Islet of Langerhans (tissue), 1 donor: ENCODE data around the gene VIPAS39.

Experiments
- FAIRE-seq: peaks from one replicate; lab custom pipeline; 2011; peaks lifted over from hg19 to GRCh38; lab: Jason Lieb, UNC

VIPAS39 gene

DNA sequence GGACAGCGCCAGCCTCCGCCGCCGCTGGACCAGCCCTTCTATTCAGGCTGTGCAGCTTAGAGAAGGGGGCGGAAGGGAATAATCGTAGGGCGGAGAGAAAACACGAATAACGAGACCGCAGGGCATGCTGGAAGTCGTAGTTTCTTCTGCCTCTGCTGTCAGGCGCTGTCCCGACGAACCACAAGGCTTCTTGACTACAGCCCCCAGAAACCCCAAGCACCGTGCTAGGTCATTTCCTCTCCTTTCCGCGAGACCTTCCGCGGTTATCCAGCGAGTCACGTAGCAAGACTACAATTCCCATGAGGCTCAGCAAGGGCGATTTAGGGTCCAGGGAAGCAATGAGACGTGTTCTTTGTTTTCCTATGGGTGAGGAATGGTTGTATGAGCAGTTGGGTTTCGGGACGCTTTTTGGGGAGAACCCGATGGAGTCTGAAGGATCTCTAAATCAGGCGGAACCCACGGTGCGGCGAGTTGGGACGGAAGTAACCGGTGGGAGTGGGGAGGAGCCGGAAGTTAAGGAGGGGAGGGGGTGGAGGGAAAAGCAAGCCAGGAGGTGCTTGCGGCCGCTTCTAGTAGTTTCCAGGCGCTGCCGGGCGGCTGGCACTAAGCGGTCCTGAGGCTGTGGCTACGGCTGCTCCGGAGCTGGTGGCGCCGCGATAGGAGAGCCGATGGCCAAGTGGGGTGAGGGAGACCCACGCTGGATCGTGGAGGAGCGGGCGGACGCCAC, at the start of gene VIPAS39, which contains the start of gene AHSA1:
TSS of gene VIPAS39 (minus strand) at position 80 of the 727 bp plus-strand sequence. CDS start 3,499 bp downstream, outside the sequence.
TSS of gene AHSA1 (plus strand) at position 572 of the 727 bp plus-strand sequence. CDS start at position 669, 97 bp downstream.
- peak; percentile 90 for FAIRE-seq

DNA sequence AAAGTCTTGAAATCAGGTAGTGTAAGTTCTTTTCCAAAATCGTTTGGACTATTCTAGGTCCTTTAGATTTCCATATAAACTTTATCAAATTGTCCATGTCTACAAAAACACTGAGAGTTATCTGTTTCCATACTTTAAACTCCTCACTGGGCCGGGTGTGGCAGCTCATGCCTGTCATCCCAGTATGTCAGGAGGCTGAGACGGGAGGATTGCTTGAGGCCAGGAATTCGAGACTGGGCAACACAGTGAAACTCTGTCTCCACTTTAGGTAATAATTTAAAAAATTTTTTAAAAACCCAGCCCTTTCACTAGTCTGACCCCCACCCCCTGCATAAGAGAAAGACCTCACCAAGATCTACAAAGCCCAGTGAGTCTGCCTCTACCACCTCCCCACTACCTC, 47.6 kb upstream of the VIPAS39 start:
- no peak for FAIRE-seq

DNA sequence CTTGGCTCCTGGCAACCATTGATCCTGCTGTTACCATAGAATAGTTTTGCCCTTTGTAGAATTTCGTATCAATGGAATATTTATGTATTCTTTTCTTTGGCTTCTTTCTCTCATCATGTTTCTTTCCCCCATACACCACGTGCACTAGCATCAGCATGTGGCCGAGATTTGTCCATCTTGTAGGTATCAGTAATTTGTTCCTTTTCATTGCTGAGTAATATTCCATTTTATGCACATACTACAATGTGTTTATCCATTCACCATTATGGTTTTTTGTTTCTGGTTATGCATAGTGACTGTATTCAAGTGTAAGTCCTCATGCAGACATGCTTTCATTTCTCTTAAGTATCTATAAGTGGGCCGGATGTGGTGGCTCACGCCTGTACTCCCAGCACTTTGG, 45.7 kb upstream of the VIPAS39 start:
- FAIRE-seq, result no peak

DNA sequence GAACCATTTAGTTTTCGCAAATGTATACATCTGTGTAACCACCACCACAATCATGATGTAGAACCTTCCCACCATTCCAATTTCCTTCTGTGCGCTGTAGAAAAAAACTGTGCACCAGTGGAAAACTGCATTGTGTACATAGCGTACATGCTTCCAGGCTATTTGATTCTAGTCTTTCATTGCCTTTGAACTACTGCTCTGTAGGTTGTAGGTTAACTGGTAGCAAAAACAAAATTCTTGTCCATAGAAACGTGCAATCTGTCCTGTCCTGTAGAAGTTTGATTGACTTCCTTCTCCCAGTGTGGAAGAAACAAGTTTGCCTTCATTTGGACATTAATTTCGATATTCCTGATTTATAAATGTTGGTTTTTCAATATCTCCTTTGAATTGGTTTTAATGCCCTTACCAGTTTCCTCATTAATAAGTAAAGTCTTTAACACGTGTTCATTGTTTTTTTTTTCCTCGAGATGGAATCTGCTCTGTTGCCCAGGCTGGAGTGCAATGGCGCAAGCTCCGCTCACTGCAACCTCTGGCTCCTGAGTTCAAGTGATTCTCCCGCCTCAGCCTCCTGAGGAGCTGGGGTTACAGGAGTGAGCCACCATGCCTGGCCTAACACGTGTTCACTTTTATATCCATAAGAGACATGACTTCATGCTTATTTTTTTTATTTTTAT, 44.8 kb upstream of the VIPAS39 start:
- no peak for FAIRE-seq

DNA sequence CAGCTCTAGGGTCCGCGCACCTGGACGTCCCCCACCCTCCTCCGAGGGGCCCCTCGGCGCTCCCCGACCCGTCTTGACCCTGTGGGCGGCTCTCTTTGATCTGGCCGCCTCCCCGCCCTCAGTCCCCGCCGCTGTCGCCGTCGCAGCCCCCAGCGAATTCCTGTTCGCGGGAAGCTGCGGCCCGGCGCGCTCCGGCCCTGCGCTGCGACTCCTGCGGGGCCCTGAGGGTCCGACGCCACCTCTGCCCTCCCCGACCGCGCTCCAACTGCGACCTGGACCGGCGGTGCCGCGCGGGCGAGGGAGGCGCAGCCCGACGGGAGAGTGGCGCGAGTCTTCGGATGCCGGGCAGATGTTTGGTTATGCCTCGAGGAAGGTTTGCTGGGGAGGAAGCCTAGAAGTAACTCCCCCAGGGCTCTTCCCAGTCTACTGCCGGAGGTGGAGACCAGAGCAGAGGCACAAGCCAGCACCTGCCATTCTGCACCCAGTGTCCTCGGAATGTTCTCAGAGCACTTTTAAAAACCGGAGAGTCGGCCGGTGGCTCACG, 41.7 kb upstream of the VIPAS39 start:
- FAIRE-seq, result no peak

DNA sequence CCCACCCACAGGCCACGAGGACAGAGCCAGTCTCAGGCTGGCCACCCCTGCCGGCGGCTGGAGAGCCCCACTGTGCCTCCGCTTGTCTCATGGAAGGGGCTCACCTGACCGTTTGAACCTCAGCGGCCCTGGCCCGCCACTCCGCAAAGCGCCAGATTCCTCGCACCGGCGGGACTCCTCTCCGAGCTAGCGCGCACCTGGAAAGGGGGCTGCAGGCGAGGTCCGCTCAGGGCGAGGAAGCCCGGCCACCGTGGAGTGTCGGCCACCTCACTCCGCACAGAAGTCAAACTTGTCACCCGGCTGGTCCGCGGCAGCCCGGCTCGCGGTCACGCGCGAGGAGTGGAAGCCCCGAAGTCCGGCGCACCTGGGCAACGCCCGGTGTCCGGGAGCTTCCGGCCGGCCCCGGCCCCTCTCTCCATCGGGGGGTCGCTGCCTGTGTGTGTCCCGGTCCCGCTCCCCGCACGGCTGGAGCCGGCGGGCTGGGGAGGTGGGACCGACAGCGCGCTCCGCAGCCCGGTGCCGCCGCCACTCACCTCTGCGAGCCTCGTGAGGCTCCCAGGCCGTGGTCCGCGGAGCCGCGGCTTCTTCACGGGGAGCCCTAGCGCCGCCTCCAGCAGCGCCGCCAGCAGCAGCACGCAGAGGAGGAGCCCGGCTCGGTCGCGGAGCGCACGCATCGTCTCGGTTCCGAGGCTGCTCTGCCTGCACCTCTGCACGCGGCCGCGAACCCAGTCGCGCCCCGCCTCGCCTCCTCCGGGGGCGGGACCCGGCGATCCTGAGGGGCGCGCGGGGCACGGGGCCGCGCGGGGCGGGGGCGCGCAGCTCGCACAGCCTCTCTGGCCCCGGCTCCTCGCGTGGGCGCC, 40.9 kb upstream of the VIPAS39 start, which contains the start of gene ISM2:
TSS of gene ISM2 (minus strand) at position 697 of the 860 bp plus-strand sequence. CDS start at position 674, 23 bp downstream.
- no peak for FAIRE-seq

DNA sequence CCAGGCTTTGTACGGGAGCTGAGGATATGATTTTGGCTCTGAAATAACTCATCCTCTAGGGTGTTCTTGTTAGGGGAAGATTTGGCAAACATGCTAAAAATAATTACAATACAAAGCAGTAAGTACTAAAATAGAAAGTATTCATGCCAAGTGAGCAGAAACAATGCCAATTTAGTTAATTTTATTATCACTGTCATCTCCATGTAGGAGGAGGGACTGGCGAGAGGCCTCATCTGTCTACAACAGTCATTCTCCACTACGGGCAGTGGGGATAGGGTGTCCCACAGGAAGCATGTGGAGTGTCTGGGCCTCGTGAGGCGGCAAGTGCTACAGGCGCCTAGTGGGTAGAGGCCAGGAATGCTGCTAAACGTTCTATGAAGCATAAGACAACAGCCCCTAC, 37.9 kb upstream of the VIPAS39 start:
- FAIRE-seq, result no peak

DNA sequence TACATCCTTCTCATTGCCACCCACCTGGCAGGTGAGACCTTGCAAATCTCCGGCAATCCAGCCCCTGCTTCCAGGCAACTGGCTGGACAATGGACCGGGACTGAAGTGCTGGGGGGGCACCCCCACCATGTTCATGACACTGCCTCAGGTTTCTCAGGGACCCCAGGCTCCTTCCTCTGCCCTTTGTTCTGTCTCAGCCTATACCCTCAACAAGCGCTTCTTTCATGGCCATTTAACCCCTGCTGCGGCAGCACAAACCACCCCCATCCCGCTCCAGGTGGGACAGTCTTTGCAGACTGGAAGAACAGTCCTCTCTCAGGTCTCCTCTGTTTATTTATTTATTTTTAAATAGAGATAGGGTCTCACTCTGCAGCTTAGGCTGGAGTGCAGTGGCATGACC, 33.7 kb upstream of the VIPAS39 start:
- FAIRE-seq, result no peak

DNA sequence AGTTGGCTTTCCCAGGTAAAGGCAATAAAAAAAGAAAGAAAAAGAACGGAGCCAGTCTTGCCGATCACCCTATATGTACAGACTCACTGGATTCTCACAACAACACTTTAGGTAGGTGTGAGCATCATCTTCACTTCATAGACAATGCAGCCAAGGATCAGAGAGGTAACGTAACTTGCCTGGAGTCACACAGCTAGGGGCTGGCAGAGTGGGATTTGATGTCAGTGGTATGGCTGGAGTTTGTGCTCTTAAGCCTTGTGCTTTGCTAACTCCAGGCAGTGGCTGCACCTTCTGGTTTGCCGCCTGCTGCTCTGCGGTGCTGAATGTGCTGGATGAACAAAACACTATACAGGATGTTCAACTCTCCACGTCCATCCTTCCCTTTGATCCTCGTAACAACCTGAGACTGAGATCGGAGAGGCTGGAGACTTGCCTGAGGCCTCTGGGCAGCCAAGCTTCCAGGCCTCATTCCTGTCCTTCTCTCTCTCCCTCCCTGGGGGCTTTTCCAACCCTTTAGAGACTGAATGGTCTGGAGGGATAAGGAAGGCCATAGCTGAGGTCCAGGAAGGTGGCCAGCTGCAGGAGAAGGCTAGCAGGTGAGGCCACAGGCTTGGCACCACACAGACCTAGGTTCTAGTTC, 33.1 kb upstream of the VIPAS39 start:
- no peak for FAIRE-seq

DNA sequence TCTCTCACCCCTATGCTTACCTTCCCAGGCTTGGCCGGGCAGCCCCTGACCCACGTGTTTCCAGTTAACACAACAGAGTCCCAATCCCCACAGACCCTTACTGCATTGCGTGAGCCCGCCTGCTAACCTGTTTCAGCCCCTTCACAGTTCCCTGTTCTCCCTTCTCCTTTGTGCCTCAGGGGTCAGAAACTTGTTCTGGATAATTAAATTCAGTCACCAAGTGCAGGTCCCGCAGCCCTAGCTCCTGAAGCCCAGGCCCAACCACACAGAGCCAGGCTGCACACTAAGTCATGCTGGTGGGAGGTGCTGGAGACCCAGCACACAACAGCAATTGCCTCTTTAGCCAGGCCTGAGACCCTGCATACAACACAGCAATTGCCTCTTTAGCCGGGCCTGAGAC, 31.6 kb upstream of the VIPAS39 start:
- FAIRE-seq, result no peak

DNA sequence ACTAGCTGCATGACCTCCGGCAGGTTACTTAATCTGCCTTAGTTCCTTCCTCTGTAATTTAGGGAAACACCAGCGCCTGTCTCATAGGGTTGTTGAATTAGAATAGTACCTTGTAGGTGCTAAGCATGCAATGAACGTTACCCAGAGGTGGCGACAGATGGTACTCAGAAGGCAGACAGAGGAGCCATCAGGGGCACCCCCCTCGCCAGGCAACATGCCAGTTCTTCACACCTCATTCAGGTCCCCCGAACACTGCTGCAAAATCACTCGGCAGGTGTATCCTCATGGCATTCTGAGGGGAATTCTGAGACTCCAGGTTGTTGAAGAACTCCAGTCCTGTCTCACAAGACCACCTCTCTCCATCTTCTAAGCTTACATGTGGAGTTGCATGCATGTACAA, 31.2 kb upstream of the VIPAS39 start:
- FAIRE-seq, result no peak

DNA sequence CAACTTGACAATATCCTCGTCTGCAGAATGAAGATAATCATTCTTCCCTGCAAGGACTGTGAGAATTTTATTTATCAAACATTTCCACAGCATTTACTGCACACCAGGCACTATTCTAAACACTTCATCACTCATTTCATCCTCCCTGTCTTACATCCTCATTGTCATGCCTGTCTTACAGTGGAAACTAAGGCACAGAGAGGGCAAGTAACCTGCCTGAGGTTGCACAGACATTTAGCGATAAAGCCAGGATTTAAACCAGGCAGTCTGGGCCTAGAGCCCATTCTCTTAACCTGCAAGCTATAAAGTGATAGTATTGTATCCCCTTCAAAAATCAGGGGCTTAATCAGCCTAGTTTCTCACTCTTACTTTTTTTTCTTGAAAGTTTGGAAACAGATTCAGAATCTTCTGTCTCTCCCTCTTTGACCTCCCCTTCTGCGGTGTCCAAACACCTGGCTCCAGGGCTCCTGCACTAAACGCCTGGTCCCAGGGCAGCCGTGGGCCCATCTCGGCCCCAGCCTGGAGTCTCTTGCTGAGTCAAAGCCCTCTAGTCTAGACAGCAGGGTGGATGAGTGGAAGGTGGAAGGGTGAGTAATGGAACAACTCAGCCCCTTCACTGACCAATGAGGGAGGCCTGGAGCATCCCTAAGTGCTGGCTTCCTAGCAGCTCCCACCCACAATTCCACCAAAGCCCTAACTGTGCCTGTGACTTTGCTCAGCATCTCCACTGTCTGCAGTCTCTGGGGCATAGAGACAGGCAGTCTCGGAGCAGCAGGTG, 28.7 kb upstream of the VIPAS39 start:
- FAIRE-seq, result no peak

DNA sequence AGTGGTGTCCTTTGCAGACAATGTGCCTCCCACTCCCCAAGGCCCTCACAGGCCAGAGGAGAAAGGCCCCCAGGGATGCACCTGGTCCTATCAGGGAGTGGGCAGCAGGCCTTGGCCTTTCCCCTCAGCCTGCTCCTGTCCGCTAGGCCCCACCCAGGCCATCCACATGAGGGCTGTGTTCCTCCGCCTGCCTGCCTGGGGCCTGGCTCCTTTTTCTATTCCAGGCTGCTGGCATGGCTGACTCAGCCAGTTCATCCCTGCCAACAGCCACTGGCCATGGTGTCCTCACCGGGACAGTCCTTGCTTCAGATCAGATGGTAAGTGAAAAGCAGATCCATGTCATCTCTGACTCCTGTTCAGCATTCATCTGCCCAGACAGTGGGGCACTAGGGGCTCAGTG, 27.9 kb upstream of the VIPAS39 start:
- no peak for FAIRE-seq

DNA sequence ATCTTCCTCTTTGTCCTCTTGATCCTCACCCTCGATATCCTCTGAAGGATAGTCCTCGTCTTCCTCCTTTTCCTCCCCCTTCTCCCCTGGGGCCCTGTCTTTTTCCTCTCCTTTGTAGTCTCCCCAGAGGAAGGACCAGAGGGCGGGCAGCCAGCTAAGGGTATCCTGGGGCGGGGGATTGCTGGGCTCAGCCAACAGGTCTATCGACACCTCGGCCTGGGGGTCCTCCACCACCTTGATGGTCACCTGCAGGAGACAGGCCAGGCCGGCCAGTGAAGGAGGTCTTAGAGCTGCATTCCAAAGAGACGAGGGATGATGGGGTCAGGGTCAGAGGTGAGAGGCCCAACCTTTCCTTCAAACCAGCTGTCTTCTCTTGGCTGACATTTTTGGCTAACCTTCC, 25.0 kb upstream of the VIPAS39 start:
- no peak for FAIRE-seq

DNA sequence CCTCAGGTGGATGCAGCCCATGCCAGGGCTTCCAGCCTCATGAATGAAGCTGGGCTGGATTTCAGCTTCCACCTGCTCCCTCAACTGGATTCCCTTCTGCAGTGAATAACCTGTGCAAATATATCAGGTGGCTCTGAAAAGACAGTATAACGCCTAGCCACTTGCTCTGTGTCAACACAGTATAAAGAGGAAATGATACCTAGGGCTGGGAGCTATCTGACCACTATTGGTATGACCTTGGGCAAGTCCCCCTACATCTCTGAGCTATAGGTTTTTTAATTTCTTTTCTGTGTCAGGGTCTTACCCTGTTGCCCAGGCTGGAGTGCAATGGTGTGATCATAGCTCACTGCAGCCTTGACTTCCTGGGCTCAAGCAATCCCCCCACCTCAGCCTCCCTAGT, 21.4 kb upstream of the VIPAS39 start:
- no peak for FAIRE-seq

DNA sequence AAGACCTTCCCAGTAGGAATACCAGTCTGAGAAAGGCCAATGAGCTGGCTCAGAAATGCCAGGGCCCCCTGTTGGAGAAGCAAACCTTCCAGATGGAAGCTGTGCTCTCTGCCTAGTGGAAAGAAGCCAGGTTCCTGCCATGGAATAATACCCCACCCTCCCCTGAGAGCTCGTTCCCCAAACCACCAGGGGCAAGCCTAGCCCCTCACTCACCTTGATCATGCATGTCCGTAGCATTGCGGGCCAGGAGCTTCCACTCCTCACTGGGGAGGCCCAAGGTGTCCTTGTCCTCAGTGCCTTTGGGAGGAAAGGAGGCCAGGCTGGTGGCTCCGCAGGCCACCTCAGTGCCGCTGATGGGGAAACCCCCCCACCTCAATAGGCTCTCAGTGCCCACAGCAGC, 20.6 kb upstream of the VIPAS39 start:
- FAIRE-seq, result no peak

DNA sequence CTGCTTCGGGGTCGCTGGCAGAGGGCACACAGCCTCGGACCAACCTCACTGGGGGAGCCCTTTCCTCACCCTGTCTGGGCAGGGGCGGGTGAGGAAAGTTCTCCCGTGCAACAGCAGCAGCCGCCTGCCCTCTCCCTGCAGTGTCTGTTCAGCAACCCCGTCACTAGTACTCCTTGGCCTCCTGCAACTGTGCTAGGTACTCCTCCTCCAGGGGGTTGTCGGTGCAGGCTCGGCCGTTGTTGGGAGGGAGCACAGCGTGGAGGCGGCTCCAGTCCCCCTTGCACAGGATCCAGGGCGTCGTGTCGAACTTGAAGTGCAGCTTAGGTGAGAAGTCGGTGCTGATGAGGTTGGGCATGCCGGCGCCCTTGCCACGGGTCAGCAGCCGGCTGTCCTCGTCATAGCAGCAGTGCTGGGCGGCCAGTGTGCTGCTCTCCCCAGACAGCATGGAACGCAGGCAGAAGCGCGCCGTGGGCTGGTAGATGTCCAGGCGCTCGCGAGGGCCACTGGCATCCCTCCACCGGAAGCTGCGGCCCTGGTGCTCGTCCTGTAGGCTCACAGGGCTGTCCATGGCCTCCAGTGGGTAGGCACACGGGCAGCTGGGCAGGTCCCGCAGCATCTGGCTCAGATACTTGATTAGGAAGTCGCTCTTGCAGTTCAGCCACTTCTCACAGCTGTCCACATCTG, 18.2 kb upstream of the VIPAS39 start:
- FAIRE-seq, result no peak

DNA sequence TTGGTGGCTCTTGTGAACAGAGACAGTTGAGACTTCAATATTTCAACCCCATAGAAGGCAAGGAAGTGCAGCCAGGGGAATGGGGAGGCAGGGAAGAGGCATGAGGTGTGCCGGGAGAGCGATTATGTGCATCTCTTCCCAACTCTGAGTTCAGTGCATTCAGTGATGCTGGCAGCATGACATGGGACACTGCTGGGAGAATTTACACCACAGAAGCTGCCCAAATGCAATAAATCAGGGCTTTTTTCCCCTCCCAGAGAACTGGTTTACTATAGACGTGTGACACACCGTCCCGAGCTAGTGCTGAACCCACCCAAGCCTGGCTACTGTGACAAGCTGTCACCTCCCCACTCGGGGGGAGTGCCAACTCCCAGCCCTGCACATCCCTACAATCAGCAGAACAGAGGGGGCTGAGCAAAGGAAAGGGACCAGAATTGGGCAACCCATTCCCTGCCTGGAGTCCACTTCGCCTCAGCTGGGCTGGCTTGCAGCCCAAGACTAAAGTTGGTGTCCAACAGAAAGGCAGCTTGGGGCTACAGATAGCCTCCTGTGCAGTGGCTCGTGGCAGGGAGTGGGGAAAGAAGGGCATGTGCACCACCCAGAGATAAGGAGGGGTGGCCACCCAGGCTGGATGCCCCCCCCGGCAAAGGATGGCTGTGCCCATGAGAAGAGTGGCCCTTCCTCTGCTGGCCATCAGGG, 17.2 kb upstream of the VIPAS39 start:
- no peak for FAIRE-seq

DNA sequence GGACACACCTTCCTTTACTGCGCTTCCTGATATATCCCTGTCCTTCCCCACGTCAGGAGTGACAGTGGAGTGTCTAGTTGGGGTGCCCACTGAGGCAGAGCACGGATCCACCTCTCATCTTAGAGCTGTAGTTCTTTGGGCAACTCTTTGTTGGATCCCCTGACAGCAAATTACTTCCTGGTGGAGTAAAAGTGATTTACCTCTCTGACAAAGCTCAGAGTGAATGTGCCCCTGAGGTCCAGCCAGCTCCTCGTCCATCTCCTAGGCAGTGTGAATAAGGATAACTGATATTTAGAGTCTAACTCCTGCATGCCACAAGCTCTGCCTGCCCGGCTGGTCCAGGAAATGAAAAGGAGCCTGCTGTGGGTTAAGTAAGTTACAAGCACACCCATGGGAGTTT, 16.5 kb upstream of the VIPAS39 start:
- no peak for FAIRE-seq
